Activated gamma-delta T cell treated with Interleukin-2 at 50 U/mL for 16 hours (primary cell): ENCODE measurements around the gene DDTL.
"Not testable (repeated sequence)": the region's sequence is repeated elsewhere in the genome, so short reads cannot be mapped to it uniquely, and the experiment has no call there.

Experiments used
- DNase-seq: peaks from one replicate; pipeline ENCODE4 v3.0.0-alpha.2; 2020

Gene DDTL

DNA sequence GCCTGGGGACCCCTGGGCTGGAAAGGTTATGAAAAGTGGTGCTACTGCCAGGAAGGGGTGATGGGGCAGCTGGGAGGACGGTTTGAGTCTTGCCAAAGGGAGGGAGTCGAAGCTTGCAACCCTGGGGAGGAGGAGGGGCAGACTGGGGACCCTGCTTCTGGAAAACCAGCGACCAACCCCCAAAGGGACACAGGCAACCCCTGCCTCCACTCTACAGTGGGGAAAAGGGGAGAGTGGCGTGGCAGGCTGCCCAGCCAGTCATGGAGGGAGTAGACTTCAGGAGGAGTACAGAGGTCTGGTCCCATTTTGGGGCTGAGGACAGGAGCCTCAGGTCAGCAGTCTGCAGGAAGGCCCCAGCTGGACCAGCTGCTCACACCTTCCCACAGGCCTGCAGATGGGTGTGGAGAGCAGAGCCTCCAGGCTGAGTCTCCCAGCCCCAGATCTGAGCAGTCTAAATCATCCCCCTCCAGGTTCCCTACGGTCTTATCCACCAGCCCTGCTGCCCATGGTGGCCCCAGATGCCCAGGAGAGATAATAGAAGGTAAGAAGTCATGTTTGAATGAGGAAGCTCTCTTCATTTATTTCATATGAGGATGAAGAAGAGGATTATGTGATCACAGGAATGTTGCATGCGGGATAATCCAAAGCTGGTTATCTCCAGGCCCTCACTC is 4.3 kb downstream of the DDTL start:
- DNase-seq = no peak

GRCh38 chr22:23971927-23972326 is 5.2 kb downstream of the DDTL start:
- not testable (repeated sequence) for DNase-seq

- DNase-seq = not testable (repeated sequence)
Observed at GRCh38 chr22:23974345-23974744, 7.7 kb downstream of the DDTL start, which contains the start of gene DDT. Gene DDT (minus strand): TSS chr22:23974441. CDS start chr22:23974414, 27 bp downstream.

GRCh38 chr22:23974836-23975352 is 8.2 kb downstream of the DDTL start:
- DNase-seq = not testable (repeated sequence)

- DNase-seq = not testable (repeated sequence)
Observed at GRCh38 chr22:23977304-23977703, 10.6 kb downstream of the DDTL start.

GRCh38 chr22:23979557-23980240 is 13.0 kb downstream of the DDTL start, which contains the start of gene GSTT2:
Gene GSTT2 (plus strand): TSS chr22:23980134.
- DNase-seq = not testable (repeated sequence)

DNA sequence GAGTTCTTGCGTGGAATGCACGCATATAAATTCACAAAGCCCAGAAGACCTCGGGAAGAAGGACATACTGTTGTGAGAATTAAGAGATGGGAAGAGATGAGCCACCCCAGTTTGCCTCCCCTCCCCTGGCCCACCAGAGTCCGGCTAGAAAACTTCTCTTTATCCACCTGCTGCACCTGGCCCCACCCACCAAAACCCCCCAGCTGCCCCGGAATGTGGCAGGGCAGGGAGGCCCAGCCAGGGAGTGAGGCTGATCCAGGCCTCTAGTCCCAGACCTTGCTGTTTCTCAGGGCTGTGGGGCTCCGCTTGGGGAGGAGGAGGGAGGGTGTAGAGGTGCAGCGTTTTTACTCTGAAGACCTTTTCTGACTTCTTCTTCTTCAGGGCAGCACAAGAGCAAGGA is 13.9 kb downstream of the DDTL start:
- DNase-seq = not testable (repeated sequence)

GRCh38 chr22:23984430-23984829 is 17.7 kb downstream of the DDTL start:
- no peak for DNase-seq

- DNase-seq = not testable (repeated sequence)
Observed at GRCh38 chr22:23986089-23986488, 19.4 kb downstream of the DDTL start.

DNA sequence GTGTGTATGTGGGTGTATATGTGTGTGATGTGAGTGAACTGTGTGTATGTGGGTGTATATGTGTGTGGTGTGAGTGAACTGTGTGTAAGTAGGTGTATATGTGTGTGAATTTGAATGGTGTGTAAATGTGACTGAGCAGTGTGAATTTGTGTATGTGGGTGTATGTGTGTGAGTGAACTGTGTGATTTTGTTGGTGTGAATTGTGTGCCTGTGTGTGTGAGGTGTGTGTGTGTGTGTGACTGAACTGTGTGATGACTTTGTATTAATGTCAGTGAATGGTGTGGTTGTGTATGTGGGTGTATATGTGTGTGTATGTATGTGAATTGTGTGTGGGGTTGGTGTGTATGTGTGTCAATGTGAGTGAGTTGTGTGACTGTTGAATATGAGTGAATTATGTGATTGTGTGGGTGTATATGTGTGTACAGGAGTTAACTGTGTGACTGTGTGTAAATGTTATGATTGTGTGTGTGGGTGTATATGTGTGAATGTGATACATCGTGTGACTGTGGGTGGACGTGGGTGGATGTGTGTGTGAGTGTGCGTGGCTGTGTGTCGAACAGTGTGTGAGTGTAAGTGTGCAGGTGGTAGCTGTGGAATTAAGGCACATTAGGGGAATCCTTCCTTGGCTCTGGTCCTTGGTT is 20.0 kb downstream of the DDTL start:
- DNase-seq = not testable (repeated sequence)

GRCh38 chr22:23989583-23990244 is 23.0 kb downstream of the DDTL start:
- DNase-seq = not testable (repeated sequence)

GRCh38 chr22:23993080-23993479 is 26.4 kb downstream of the DDTL start:
- DNase-seq = not testable (repeated sequence)

- DNase-seq = not testable (repeated sequence)
Observed at GRCh38 chr22:23993581-23994177, 27.0 kb downstream of the DDTL start.

GRCh38 chr22:23997092-23997491 is 30.4 kb downstream of the DDTL start:
- no peak for DNase-seq

- not testable (repeated sequence) for DNase-seq
Observed at GRCh38 chr22:23999779-24000178, 33.1 kb downstream of the DDTL start.

DNA sequence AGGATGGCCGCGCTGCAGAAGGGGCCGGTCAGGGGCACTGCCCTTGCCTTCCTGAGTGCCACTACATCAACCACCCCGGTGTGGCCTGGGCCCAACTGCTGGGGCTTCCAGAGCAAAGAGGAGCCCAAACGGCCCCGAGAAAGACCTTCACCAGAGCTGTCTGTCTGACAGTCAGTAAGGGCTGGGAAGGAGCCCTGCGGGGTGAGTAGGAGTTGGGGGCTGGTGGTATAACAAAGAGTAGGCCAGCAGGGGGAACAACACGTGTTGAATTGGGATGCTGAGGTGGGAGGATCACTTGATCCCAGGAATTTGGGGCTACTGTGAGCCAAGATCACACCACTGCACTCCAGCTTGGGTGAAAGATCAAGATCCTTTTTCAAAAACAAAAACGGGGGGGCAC is 34.6 kb downstream of the DDTL start:
- DNase-seq = no peak

DNA sequence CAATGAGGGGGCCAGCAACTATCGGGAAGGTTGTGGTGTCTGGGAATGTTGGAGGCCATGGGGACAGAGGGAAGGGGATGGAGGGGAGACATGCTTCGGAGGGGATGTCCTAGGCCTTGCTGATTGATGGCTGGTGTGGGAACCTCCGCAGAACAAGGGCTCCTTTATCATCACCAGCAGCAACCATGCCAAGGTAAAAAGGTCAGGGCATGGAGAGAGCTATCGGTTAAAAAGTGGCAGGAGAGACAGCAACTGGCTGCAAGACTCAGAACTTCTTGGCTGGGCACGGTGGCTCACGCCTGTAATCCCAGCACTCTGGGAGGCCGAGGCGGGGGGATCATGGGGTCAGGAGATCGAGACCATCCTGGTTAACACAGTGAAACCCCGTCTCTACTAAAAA is 35.6 kb downstream of the DDTL start:
- DNase-seq = no peak

GRCh38 chr22:24002851-24003250 is 36.2 kb downstream of the DDTL start:
- no peak for DNase-seq

GRCh38 chr22:24003887-24004286 is 37.2 kb downstream of the DDTL start:
- DNase-seq = no peak

DNA sequence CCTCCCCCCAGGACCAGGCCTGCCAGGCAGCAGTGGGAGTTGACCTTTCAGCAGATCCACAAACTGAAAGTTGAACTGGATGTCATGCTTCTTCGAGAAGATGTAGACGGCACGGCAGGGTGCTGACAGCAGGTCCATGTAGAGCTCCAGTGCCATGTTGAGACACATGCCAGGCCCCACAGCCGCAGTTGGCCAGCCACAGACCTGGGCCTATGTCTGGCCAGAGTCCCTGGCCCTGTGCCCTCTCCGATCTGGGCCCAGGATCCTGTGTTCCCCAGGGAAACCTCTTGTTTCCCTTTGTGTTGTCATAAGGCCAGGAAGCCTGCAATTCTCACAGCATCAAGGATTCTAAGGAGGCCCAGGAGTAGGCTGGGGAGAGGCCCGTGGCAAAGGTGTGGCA is 38.5 kb downstream of the DDTL start, which contains the start of gene GSTT4:
TSS of gene GSTT4 (minus strand) at position 253 of the 400 bp plus-strand sequence. CDS start at position 156, 97 bp downstream.
- no peak for DNase-seq

DNA sequence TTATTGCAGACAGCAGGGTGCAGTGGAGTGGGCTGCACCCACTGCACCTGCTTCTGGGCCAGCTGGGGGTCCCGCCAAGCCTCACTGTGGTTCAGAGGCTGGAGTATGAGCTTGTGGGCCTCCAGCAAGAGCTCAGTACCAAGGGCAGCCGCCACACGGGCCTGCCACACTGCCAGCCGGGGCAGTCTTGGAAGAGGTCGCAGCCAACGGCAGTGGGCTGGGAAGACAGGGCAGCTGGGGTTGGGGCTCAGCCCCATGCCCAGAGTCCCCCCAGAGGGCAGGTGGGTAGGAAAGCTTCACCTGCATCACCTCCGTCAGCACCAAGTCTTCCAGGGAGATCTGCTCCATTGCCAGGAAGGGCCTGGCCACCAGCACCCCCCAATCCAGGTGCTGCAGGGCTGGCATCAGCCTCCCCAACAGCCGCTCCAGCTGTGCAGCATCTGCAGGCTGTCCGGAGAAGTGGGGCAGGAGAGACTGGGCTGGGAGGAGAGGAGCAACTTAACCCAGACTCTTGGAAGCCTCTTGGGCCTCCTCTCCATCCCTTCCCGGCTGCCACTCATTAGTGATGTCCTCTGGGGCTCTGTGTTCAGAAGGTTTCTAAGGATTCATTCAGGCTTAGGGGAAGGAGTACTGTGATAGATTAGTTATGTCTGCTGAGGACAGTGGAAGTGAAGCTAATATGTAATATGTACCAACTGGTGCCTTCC is 39.7 kb downstream of the DDTL start:
- no peak for DNase-seq

DNA sequence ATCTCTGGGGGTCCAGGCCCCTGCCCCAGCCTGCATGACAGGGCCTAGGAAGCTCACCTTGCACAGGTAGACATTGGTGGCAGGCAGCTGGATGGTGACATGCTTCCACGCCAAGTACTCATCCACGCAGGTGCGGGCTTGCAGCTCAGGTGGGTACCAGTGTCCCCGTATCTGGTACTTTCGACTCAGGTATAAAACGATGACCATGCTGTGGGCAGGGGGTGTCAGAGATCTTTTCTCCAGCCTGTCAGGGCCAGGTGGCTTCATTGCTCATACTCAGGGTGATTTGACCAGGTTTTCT is 40.2 kb downstream of the DDTL start:
- no peak for DNase-seq
